Hepatocyte (in vitro differentiated cells): ENCODE results near the gene GMPS. TPM values are rescaled to one million over a fixed set of nuclear protein-coding genes. Genes with fewer than 3 reads are reported as not detected.
"Not testable (repeated sequence)": the region's sequence is repeated elsewhere in the genome, so short reads cannot be mapped to it uniquely, and the experiment has no call there.

ENCODE experiments used
- DNase-seq: peaks from one replicate; pipeline ENCODE4 v3.0.0-alpha.2; 2016; ENCODE audit warnings: low spot score
- H2AFZ ChIP-seq: fragments of 200-600 bp; sonication (generic); 2 replicates; pipeline ENCODE4 v1.6.0; 2016; ENCODE audit warnings: antibody characterized with exemption, mild to moderate bottlenecking
- H3K27ac ChIP-seq: fragments of 200-600 bp; sonication (generic); 2 replicates; pipeline ENCODE4 v1.5.1; 2016; ENCODE audit warnings: mild to moderate bottlenecking
- H3K27me3 ChIP-seq: fragments of 200-600 bp; sonication (generic); 2 replicates; pipeline ENCODE4 v1.6.1; 2016
- H3K36me3 ChIP-seq: fragments of 200-600 bp; sonication (generic); replicated peaks from 2 replicates; pipeline ENCODE4 v1.5.1; 2016; ENCODE audit warnings: low read depth; ENCODE audit not compliant: insufficient read depth
- H3K4me1 ChIP-seq: fragments of 200-600 bp; sonication (generic); 2 replicates; pipeline ENCODE4 v1.5.1; 2016; ENCODE audit warnings: mild to moderate bottlenecking, moderate library complexity; ENCODE audit not compliant: insufficient read depth
- H3K4me2 ChIP-seq: fragments of 200-600 bp; sonication (generic); 2 replicates; pipeline ENCODE4 v1.6.0; 2016
- H3K4me3 ChIP-seq: fragments of 200-600 bp; sonication (generic); 2 replicates; pipeline ENCODE4 v1.5.1; 2016; ENCODE audit warnings: mild to moderate bottlenecking
- H3K79me2 ChIP-seq: fragments of 200-600 bp; sonication (generic); 2 replicates; pipeline ENCODE4 v1.6.0; 2017; ENCODE audit warnings: mild to moderate bottlenecking
- H3K9me2 ChIP-seq: fragments of 200-600 bp; sonication (generic); replicated peaks from 2 replicates; pipeline ENCODE4 v1.6.0; 2017; ENCODE audit warnings: mild to moderate bottlenecking; ENCODE audit not compliant: insufficient read depth
- H3K9me3 ChIP-seq: fragments of 200-600 bp; sonication (generic); 2 replicates; pipeline ENCODE4 v1.5.1; 2016; ENCODE audit warnings: low read depth, mild to moderate bottlenecking
- H4K20me1 ChIP-seq: fragments of 200-600 bp; sonication (generic); 2 replicates; pipeline ENCODE4 v1.6.0; 2016; ENCODE audit warnings: mild to moderate bottlenecking; ENCODE audit not compliant: insufficient read depth, poor library complexity, severe bottlenecking
- CTCF ChIP-seq: fragments of 200-600 bp; sonication (generic); IDR thresholded peaks from 2 replicates; pipeline ENCODE4 v1.5.1; 2016; ENCODE audit warnings: antibody characterized with exemption, mild to moderate bottlenecking; ENCODE audit not compliant: poor library complexity
- EZH2 ChIP-seq: fragments of 200-600 bp; sonication (generic); IDR thresholded peaks from 2 replicates; pipeline ENCODE4 v1.6.1; 2016; ENCODE audit warnings: antibody characterized with exemption, mild to moderate bottlenecking, borderline replicate concordance
- EZH2phosphoT487 ChIP-seq: fragments of 200-600 bp; sonication (generic); IDR thresholded peaks from one replicate; pipeline ENCODE4 v1.6.1; 2018; ENCODE audit warnings: antibody characterized with exemption, mild to moderate bottlenecking, low read depth, moderate library complexity; ENCODE audit not compliant: unreplicated experiment, severe bottlenecking
- WGBS: methylation state at CpG from one replicate; pipeline ENCODE4 v1.1.6; 2016; ENCODE audit warnings: low lambda C conversion rate; ENCODE audit errors: missing lambda C conversion rate; 5-methylcytosine and 5-hydroxymethylcytosine counted together
- polyA plus RNA-seq: library from polyadenylated mRNA; unstranded; fragments of >200 nt; fragmentation: Nextera tagmentation; extraction: Ambion mirVana; gene quantifications from 2 replicates; pipeline ENCODE4 v1.2.1, GENCODE V29; 2016
- total RNA-seq: library from RNA; depleted of rRNA; stranded (reverse); fragments of >200 nt; gene quantifications from 2 replicates; pipeline ENCODE4 v1.2.3, GENCODE V29; 2014

Gene GMPS
- total RNA-seq (51.5 and 55.1 TPM in 2 replicates), polyA plus RNA-seq (37.2 and 41.5 TPM in 2 replicates)

- no peaks in the 10 kb centered on the region for H3K9me2 ChIP-seq
- under 1% methylated on average over 37 of the region's 83 CpGs for WGBS
- H3K4me2 ChIP-seq, result peak within 1 kb of the TSS; percentile 81
- peak within 1 kb of the TSS; percentile 100 for H3K4me3 ChIP-seq
- H3K27me3 ChIP-seq, result no peaks in the 10 kb centered on the region
- DNase-seq, result peak; percentile 98
- no peaks in the 10 kb centered on the region for H3K36me3 ChIP-seq
- peaks cover 17% of the 10 kb centered on the region for H4K20me1 ChIP-seq
- H3K79me2 ChIP-seq, result peaks cover 47% of the 10 kb centered on the region
- peak within 1 kb of the TSS; percentile 92 for H2AFZ ChIP-seq
- H3K9me3 ChIP-seq, result no peaks in the 10 kb centered on the region
- H3K27ac ChIP-seq, result peak within 1 kb of the TSS; percentile 98
- no peak for TF ChIP-seq EZH2
- TF ChIP-seq CTCF, result peak; percentile 62
- H3K4me1 ChIP-seq, result peaks cover 22% of the 10 kb centered on the region
Measured at GRCh38 chr3:155870133-155870944, at the start of gene GMPS. GMPS (plus strand) TSS chr3:155870650; CDS start chr3:155870871, 221 bp downstream.

- 96% methylated on average over 13 of the region's 13 CpGs for WGBS
- not testable (repeated sequence) for H3K4me3 ChIP-seq, H4K20me1 ChIP-seq, H3K27me3 ChIP-seq, H3K79me2 ChIP-seq, H3K36me3 ChIP-seq, H2AFZ ChIP-seq, H3K4me2 ChIP-seq, H3K9me3 ChIP-seq, H3K4me1 ChIP-seq, H3K9me2 ChIP-seq, DNase-seq, H3K27ac ChIP-seq
Measured at GRCh38 chr3:155828490-155829098, 41.9 kb upstream of the GMPS start.

- H4K20me1 ChIP-seq, result peaks cover 2% of the 10 kb centered on the region
- H3K9me3 ChIP-seq, result no peaks in the 10 kb centered on the region
- no peaks in the 10 kb centered on the region for H3K4me1 ChIP-seq
- H3K36me3 ChIP-seq, result no peaks in the 10 kb centered on the region
- H3K79me2 ChIP-seq, result no peaks in the 10 kb centered on the region
- no peaks in the 10 kb centered on the region for H3K27me3 ChIP-seq
- TF ChIP-seq EZH2, result no peak
- TF ChIP-seq CTCF, result no peak
- TF ChIP-seq EZH2phosphoT487, result no peak
- H3K27ac ChIP-seq, result no peak overlapping the region
- H3K9me2 ChIP-seq, result no peaks in the 10 kb centered on the region
- DNase-seq, result no peak
- no peak overlapping the region for H3K4me2 ChIP-seq
- no peak overlapping the region for H3K4me3 ChIP-seq
- 87% methylated on average over 9 of the region's 9 CpGs for WGBS
- no peak overlapping the region for H2AFZ ChIP-seq
Measured at GRCh38 chr3:155835341-155836071, 34.9 kb upstream of the GMPS start.

GRCh38 chr3:155843569-155843968 lies 26.9 kb upstream of the GMPS start:
- H3K36me3 ChIP-seq, result no peaks in the 10 kb centered on the region
- no peak overlapping the region for H3K4me2 ChIP-seq
- H3K9me2 ChIP-seq, result no peaks in the 10 kb centered on the region
- peaks cover 7% of the 10 kb centered on the region for H4K20me1 ChIP-seq
- TF ChIP-seq EZH2phosphoT487, result no peak
- TF ChIP-seq CTCF, result no peak
- TF ChIP-seq EZH2, result no peak
- no peaks in the 10 kb centered on the region for H3K4me1 ChIP-seq
- DNase-seq, result no peak
- H3K27ac ChIP-seq, result no peak overlapping the region
- peaks cover 41% of the 10 kb centered on the region for H3K79me2 ChIP-seq
- H3K9me3 ChIP-seq, result no peaks in the 10 kb centered on the region
- H3K4me3 ChIP-seq, result no peak overlapping the region
- no peaks in the 10 kb centered on the region for H3K27me3 ChIP-seq
- WGBS, result 91% methylated on average over 1 of the region's 1 CpG
- H2AFZ ChIP-seq, result no peak overlapping the region
